Ishikawa (cell line): ENCODE measurements around the gene SENP6.

Source experiments
- CEBPB ChIP-seq: IDR thresholded peaks from 2 replicates; pipeline ENCODE4 v1.6.1; 2012
- CREB1 ChIP-seq: IDR thresholded peaks from 2 replicates; pipeline ENCODE4 v1.6.1; 2012; ENCODE audit warnings: low read depth
- EGR1 ChIP-seq: IDR thresholded peaks from 2 replicates; pipeline ENCODE4 v1.6.1; 2012
- EP300 ChIP-seq: IDR thresholded peaks from 2 replicates; pipeline ENCODE4 v1.6.1; 2012; ENCODE audit warnings: borderline replicate concordance
- FOXM1 ChIP-seq: IDR thresholded peaks from 2 replicates; pipeline ENCODE4 v1.6.1; 2012; ENCODE audit warnings: low read depth, borderline replicate concordance
- NFIC ChIP-seq: IDR thresholded peaks from 2 replicates; pipeline ENCODE4 v1.6.1; 2012
- RAD21 ChIP-seq: IDR thresholded peaks from 2 replicates; pipeline ENCODE4 v1.6.1; 2012; ENCODE audit warnings: low read depth
- TAF1 ChIP-seq: IDR thresholded peaks from 2 replicates; pipeline ENCODE4 v1.6.1; 2012; ENCODE audit warnings: low read depth, mild to moderate bottlenecking
- TCF12 ChIP-seq: IDR thresholded peaks from 2 replicates; pipeline ENCODE4 v1.6.1; 2012; ENCODE audit warnings: low read depth
- TEAD4 ChIP-seq: IDR thresholded peaks from 2 replicates; pipeline ENCODE4 v1.6.1; 2012
- YY1 ChIP-seq: IDR thresholded peaks from 2 replicates; pipeline ENCODE4 v1.6.1; 2012; ENCODE audit warnings: low read depth
- ZBTB7A ChIP-seq: IDR thresholded peaks from 2 replicates; pipeline ENCODE4 v1.6.1; 2012; ENCODE audit warnings: low read depth
- TF ChIP-seq, protein P1 (sequence below): IDR thresholded peaks from 2 replicates; pipeline ENCODE4 v1.6.1; 2012; ENCODE audit warnings: low read depth, mild to moderate bottlenecking
- TF ChIP-seq, protein P2 (sequence below): IDR thresholded peaks from 2 replicates; pipeline ENCODE4 v1.6.1; 2012
- TF ChIP-seq, protein P3 (sequence below): IDR thresholded peaks from 2 replicates; pipeline ENCODE4 v1.6.1; 2012

The SENP6 gene

DNA sequence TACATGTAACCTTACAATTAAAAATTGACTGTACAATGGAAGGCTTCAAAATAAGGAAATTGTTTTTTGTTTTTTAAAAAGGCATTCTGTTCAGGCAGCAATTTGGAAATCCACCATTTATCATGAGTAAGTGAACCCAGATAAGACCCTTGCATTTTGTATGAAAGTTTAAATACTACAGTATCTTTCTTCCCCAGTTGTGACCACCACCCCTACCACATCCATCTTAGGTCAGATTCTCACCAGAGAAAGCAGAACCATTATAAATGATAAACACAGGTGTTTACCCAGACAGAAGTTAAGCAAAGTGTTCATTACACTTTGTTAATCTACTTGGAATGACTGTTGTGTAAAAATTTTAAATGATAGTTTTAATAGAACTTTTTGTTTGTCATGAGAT, 20.2 kb downstream of the SENP6 start:
- TF ChIP-seq, protein P1, sequence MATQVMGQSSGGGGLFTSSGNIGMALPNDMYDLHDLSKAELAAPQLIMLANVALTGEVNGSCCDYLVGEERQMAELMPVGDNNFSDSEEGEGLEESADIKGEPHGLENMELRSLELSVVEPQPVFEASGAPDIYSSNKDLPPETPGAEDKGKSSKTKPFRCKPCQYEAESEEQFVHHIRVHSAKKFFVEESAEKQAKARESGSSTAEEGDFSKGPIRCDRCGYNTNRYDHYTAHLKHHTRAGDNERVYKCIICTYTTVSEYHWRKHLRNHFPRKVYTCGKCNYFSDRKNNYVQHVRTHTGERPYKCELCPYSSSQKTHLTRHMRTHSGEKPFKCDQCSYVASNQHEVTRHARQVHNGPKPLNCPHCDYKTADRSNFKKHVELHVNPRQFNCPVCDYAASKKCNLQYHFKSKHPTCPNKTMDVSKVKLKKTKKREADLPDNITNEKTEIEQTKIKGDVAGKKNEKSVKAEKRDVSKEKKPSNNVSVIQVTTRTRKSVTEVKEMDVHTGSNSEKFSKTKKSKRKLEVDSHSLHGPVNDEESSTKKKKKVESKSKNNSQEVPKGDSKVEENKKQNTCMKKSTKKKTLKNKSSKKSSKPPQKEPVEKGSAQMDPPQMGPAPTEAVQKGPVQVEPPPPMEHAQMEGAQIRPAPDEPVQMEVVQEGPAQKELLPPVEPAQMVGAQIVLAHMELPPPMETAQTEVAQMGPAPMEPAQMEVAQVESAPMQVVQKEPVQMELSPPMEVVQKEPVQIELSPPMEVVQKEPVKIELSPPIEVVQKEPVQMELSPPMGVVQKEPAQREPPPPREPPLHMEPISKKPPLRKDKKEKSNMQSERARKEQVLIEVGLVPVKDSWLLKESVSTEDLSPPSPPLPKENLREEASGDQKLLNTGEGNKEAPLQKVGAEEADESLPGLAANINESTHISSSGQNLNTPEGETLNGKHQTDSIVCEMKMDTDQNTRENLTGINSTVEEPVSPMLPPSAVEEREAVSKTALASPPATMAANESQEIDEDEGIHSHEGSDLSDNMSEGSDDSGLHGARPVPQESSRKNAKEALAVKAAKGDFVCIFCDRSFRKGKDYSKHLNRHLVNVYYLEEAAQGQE, result no peak
- TF ChIP-seq RAD21 (no peak), ZBTB7A (no peak), NFIC (no peak), TEAD4 (no peak), TCF12 (no peak), CREB1 (no peak), TAF1 (no peak), EP300 (no peak), YY1 (no peak), EGR1 (no peak), CEBPB (no peak), FOXM1 (no peak)
- TF ChIP-seq, protein P2, sequence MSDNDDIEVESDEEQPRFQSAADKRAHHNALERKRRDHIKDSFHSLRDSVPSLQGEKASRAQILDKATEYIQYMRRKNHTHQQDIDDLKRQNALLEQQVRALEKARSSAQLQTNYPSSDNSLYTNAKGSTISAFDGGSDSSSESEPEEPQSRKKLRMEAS, result no peak
- TF ChIP-seq, protein P3, sequence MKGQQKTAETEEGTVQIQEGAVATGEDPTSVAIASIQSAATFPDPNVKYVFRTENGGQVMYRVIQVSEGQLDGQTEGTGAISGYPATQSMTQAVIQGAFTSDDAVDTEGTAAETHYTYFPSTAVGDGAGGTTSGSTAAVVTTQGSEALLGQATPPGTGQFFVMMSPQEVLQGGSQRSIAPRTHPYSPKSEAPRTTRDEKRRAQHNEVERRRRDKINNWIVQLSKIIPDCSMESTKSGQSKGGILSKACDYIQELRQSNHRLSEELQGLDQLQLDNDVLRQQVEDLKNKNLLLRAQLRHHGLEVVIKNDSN, result no peak

DNA sequence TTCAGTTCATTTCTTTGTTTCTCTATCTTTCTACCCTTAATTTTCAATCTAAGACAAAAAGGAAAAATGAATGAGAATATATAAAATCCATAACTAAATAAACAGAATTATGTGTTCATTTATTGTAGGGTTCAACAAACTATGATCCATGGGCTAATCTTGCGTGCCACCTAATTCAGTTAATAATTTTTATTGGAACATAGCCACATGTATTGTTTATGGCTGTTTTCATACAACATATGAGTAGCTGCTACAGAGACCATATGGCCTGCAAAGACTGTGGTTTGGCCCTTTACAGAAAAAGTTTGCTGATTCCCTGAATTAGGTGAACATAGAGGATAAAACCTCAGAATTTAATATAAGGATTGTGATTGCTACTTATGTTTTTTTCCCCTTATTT, 21.8 kb downstream of the SENP6 start:
- TF ChIP-seq, protein P2, result no peak
- TF ChIP-seq NFIC, result no peak
- no peak for TF ChIP-seq TCF12
- no peak for TF ChIP-seq FOXM1
- TF ChIP-seq CEBPB, result no peak
- TF ChIP-seq TEAD4, result no peak
- no peak for TF ChIP-seq ZBTB7A
- no peak for TF ChIP-seq YY1
- no peak for TF ChIP-seq EP300
- TF ChIP-seq, protein P3, result no peak
- no peak for TF ChIP-seq EGR1
- TF ChIP-seq TAF1, result no peak
- TF ChIP-seq, protein P1, result no peak
- TF ChIP-seq RAD21, result no peak
- no peak for TF ChIP-seq CREB1

DNA sequence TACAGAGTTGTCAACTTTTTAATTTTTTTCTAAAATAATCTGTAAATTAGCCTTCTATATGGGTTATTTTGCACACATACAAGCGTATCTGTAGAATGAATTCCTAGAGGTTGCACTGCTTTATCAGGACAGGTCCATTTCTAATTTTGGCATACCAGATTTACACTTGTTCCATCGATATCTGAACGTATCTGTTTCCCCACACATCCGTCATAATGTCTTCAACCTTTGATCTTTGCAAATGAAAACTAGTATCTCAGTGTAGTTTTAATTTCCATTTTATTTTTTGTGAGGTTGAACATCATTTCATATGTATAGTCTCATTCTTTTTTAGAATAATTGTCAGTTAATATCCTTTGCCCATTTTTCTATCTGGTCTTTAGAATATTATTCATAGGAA, 22.7 kb downstream of the SENP6 start:
- TF ChIP-seq RAD21 (no peak), CEBPB (no peak), NFIC (no peak), TCF12 (no peak)
- TF ChIP-seq, protein P3, result no peak

DNA sequence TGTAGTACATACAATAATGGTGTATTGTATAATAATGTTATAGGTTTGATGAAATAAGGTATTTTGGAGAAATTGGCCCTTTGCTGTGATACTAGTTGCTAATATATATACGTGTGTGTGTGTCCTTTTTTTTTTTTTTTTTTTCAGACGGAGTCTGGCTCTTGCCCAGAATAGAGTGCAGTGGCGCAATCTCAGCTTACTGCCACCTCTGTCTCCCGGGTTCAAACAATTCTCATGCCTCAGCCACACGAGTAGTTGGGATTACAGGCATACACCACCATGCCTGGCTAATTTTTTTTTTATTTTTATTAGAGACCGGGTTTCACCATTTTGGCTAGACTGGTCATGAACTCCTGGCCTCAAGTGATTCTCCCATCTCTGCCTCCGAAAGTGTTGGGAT, 23.3 kb downstream of the SENP6 start:
- no peak for TF ChIP-seq CREB1
- TF ChIP-seq, protein P3, result no peak
- TF ChIP-seq, protein P1, result no peak
- no peak for TF ChIP-seq TEAD4
- TF ChIP-seq YY1, result no peak
- no peak for TF ChIP-seq TAF1
- TF ChIP-seq, protein P2, result no peak
- TF ChIP-seq RAD21, result no peak
- TF ChIP-seq ZBTB7A, result no peak
- no peak for TF ChIP-seq TCF12
- TF ChIP-seq EGR1, result no peak
- no peak for TF ChIP-seq EP300
- TF ChIP-seq NFIC, result no peak
- no peak for TF ChIP-seq CEBPB
- no peak for TF ChIP-seq FOXM1
